Testis (tissue), 2 donors: ENCODE data around the gene NOC4L.

Experiments
- POLR2A ChIP-seq: fragments of 450-650 bp; IDR thresholded peaks from one replicate; pipeline ENCODE4 v1.6.1; 2017; ENCODE audit warnings: antibody characterized with exemption, mild to moderate bottlenecking, moderate library complexity
- TF ChIP-seq, protein P1 (sequence below), 3 experiments: fragments of 450-650 bp in 2 of 3; fragments of 200-600 bp in 1 of 3; sonication (generic) in 1 of 3; IDR thresholded peaks; one replicate each; pipeline ENCODE4 v1.5.1; 2016 to 2019; ENCODE audit warnings: antibody characterized with exemption in 3 of 3, mild to moderate bottlenecking in 2 of 3, moderate library complexity in 1 of 3

DNA sequence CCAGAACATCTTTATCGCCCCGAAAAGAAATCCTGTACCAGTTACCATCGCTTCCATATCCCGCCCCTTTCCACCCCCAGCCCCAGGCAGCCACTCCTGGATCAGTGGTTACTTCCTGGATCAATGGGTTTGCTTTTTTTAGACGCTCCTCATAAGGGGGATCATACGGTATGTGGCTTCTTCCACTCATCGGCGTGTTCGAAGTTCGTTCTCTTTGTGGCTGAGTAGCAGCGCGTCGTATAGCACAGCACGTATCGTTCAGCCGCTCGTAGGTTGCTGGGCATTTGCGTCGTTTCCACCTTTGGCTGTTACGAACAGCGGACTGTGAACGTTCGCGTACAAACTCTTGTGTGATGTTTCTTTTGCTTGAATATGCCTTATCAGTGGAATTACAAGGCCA, 1.8 kb downstream of the NOC4L start:
- TF ChIP-seq, protein P1, sequence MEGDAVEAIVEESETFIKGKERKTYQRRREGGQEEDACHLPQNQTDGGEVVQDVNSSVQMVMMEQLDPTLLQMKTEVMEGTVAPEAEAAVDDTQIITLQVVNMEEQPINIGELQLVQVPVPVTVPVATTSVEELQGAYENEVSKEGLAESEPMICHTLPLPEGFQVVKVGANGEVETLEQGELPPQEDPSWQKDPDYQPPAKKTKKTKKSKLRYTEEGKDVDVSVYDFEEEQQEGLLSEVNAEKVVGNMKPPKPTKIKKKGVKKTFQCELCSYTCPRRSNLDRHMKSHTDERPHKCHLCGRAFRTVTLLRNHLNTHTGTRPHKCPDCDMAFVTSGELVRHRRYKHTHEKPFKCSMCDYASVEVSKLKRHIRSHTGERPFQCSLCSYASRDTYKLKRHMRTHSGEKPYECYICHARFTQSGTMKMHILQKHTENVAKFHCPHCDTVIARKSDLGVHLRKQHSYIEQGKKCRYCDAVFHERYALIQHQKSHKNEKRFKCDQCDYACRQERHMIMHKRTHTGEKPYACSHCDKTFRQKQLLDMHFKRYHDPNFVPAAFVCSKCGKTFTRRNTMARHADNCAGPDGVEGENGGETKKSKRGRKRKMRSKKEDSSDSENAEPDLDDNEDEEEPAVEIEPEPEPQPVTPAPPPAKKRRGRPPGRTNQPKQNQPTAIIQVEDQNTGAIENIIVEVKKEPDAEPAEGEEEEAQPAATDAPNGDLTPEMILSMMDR (IDR thresholded peaks at IDR 0.05): no peak
- no peak for TF ChIP-seq POLR2A
